Uterus (tissue), 2 donors: ENCODE data around the gene MYO16.

Experiments used
- POLR2A ChIP-seq, 2 donors: fragments of 450-650 bp; IDR thresholded peaks; one replicate each; pipeline ENCODE4 v1.6.1; 2016; ENCODE audit warnings: antibody characterized with exemption in 2 of 2, mild to moderate bottlenecking in 1 of 2, moderate library complexity in 1 of 2
- TF ChIP-seq, protein P1 (sequence below), 4 experiments: fragments of 200-600 bp in 2 of 4; fragments of 450-650 bp in 2 of 4; sonication (generic) in 2 of 4; IDR thresholded peaks; one replicate each; pipeline ENCODE4 v1.5.1; 2016 to 2019; ENCODE audit warnings: antibody characterized with exemption in 4 of 4, mild to moderate bottlenecking in 2 of 4, moderate library complexity in 1 of 4

GRCh38 chr13:109144693-109145437 lies 515.5 kb downstream of the MYO16 start:
- TF ChIP-seq, protein P1, sequence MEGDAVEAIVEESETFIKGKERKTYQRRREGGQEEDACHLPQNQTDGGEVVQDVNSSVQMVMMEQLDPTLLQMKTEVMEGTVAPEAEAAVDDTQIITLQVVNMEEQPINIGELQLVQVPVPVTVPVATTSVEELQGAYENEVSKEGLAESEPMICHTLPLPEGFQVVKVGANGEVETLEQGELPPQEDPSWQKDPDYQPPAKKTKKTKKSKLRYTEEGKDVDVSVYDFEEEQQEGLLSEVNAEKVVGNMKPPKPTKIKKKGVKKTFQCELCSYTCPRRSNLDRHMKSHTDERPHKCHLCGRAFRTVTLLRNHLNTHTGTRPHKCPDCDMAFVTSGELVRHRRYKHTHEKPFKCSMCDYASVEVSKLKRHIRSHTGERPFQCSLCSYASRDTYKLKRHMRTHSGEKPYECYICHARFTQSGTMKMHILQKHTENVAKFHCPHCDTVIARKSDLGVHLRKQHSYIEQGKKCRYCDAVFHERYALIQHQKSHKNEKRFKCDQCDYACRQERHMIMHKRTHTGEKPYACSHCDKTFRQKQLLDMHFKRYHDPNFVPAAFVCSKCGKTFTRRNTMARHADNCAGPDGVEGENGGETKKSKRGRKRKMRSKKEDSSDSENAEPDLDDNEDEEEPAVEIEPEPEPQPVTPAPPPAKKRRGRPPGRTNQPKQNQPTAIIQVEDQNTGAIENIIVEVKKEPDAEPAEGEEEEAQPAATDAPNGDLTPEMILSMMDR (IDR thresholded peaks at IDR 0.05): no peak
- no peak for TF ChIP-seq POLR2A (IDR thresholded peaks at IDR 0.05)
